GM12801 (cell line): Measurements from ENCODE around the gene TELO2.

Source experiments
- CTCF ChIP-seq: IDR thresholded peaks from one replicate; pipeline ENCODE4 v1.5.1; 2011; ENCODE audit warnings: control low read depth; ENCODE audit not compliant: insufficient read length; ENCODE audit errors: extremely low read depth

TELO2 gene

GRCh38 chr16:1492923-1493745 lies at the start of gene TELO2:
Gene TELO2, plus strand, starts transcription at chr16:1493360. Its CDS starts 922 bp downstream, at chr16:1494282.
- TF ChIP-seq CTCF: no peak

GRCh38 chr16:1443403-1443973 lies 49.7 kb upstream of the TELO2 start:
- no peak for TF ChIP-seq CTCF

DNA sequence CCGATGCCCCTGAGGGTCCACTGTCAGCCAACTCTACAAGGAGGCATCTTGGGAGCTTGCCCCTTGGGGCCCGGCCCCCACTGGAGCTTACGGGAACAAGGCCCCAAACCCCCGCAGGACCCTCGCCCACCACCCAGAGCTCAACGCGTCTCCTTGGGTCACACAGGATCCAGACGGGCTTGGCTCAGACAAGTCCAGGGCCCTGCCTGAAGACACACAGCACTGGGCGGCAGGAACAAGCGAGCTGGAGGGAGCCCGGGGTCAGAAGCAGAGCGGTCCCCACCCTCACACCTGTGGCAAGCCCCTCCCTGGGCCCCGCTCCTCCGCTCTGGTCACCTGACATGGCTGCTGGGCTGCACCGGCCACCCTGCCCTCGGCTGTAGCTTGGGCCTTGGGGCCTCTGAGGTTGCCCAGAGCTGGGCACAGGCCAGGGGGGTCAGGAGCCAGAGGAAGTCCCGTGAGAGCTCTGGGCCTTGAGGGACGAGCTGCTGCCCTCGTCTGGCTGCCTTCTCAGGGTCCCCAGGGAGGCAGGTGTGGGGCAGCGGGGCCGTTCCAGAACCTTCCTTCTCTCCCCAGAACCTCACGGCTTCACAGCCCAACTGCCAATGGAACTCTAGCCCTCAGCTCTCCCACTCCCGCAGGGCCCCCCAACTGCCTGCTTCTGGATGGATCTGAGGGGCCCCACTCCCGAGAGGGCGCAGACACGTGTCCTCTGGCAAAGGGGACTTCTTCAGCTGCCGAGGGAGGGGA lies 49.0 kb upstream of the TELO2 start, which contains the start of gene CCDC154:
CCDC154 (minus strand) TSS at position 577 of the 750 bp plus-strand sequence; CDS start at position 343, 234 bp downstream.
- TF ChIP-seq CTCF: no peak

DNA sequence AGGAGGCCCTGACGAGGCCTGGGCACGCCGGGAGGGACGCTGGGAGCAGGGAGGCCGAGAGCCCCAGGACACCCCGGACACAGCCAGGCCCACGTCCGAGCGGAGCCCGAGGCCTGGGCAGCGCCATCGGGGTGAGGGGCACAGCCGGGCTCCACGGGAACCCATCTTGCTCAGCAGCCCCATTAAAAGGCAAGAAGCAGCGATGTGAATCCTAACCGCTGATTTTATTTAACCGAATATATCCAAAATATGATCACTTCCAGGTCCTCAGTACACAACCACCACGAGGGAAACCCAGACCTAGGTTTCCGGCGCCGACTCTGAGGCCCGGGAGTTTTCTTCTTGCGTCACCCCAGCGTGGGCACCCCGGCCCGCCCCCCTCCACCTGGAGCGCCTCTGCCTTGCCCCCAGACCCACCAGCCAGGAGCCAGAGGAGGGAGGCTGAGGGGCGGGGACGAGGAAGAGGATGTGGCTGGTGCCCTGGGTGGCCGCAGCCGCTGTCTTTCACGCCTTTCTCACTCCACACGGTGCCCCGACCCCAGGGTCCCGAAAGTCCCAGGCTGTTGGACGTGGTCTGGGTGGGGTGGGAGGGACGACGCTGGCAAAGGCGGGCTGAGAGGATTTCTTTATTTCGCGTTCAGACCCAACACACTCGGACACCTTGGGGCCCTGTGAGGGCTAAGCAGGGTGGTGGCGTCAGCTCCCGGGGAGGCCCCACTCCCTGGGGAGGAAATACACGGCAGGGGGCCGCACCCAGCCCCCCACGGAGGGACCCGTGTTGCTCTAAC lies 48.2 kb upstream of the TELO2 start:
- TF ChIP-seq CTCF: no peak

DNA sequence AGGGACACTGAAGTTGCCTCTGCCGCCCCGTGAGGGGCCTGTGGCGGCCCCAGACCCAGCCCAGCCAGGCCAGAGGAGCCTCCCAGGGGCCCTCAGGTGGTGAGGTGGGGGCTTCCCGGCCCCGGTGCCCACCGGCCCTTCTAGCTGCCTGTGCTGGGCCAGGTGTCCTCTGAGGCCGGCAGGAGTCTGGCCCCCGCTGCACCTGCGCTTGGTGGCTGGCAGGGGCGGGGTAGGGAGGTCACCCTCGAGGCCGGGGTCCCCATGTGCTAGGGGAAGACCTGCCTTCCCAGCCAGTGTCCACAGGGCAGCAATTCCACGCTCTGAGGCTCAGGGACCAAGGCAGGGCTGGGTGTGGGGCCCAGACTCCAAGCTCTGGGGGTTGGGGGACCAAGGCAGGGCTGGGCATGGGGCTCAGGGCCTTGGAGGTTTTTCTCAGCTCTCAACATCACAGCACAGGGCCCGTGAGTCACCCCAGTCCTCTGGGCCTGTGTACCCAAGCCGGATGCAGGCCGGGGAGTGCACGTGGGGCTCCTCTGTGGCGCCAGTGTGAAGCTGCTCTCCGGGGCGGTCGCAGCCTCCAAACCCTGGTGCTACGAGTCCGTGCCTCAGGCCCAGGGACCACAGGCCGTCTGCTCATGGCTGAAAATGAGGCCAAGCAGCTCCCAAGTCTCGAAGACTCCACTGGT lies 47.5 kb upstream of the TELO2 start:
- TF ChIP-seq CTCF: no peak

GRCh38 chr16:1446296-1447080 lies 46.7 kb upstream of the TELO2 start:
- TF ChIP-seq CTCF: no peak
